Activated CD4-positive, CD25-positive, alpha-beta regulatory T cell (primary cell): Measurements from ENCODE around the gene DIAPH1.

ENCODE experiments used
- DNase-seq, 4 experiments: peaks; one replicate each; lab custom pipeline; 2025; lab: John Stamatoyannopoulos, UW

DIAPH1 gene

GRCh38 chr5:141560725-141561483 is 57.9 kb downstream of the DIAPH1 start:
- DNase-seq = no peak

DNA sequence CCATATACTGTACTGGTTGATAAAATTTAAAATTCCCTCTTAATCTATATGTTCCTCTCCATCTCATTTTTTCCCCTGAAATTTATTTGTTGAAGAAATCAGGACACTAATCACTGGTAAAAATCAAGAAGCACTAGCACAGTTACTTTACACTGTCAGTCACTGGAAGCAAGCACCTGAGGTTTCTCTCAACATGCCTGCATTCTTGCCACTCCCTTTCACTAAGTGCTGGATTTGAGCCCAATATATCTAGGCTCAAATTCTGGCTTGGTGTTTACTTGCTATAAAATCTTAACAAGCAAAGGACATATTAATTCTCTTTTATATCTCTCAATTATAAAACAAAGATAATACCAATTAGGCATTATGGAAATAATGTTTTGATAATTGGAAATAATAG is 58.6 kb downstream of the DIAPH1 start:
- no peak for DNase-seq

- DNase-seq = no peak
Measured at GRCh38 chr5:141559461-141559860, 59.3 kb downstream of the DIAPH1 start.

GRCh38 chr5:141558150-141558549 is 60.6 kb downstream of the DIAPH1 start:
- DNase-seq = no peak

- peak; percentile 34 to 69 (median 52) for DNase-seq
Measured at GRCh38 chr5:141557681-141558136, 61.1 kb downstream of the DIAPH1 start.

GRCh38 chr5:141547921-141548320 is 70.9 kb downstream of the DIAPH1 start:
- DNase-seq = no peak

DNA sequence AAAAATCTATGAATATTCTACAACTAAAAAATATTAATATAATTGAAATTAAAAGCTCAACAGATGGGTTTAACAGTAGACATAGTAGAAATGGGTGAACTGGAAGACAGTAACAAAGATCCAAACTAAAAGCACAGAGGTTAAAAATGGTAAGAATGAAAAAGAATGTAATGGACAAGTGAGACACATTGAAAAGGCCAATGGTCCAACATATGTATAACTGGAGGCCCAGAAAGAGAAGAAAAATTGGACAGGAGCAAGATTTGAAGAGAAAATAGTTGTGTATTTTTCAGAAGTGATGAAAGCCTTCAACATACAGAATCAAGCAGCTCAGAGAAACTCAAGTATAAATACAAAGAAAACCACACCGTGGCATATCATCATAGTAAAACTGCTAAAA is 71.3 kb downstream of the DIAPH1 start:
- no peak for DNase-seq

GRCh38 chr5:141543053-141543452 is 75.7 kb downstream of the DIAPH1 start:
- no peak for DNase-seq

GRCh38 chr5:141534492-141535213 is 84.1 kb downstream of the DIAPH1 start:
- no peak for DNase-seq

- DNase-seq = no peak
Measured at GRCh38 chr5:141533897-141534296, 84.9 kb downstream of the DIAPH1 start.

GRCh38 chr5:141532726-141533125 is 86.1 kb downstream of the DIAPH1 start:
- DNase-seq = no peak

DNA sequence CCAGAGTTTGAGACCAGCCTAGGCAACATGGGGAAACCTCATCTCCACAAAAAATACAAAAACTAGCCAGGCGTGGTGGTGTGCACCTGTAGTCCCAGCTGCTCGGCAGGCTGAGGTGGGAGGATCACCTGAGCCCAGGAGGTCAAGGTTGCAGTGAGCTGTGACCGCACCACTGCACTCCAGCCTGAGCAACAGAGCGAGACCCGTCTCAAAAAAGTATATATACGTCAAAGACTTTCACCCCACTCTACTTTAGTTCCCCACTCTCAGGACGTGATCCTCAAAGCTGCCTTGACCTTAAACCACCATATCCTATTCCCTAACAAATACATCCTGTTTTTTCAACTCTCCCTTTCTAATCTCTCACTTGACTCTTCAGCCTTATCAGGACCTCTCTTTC is 88.9 kb downstream of the DIAPH1 start:
- no peak for DNase-seq

GRCh38 chr5:141529002-141529401 is 89.8 kb downstream of the DIAPH1 start:
- no peak for DNase-seq

DNA sequence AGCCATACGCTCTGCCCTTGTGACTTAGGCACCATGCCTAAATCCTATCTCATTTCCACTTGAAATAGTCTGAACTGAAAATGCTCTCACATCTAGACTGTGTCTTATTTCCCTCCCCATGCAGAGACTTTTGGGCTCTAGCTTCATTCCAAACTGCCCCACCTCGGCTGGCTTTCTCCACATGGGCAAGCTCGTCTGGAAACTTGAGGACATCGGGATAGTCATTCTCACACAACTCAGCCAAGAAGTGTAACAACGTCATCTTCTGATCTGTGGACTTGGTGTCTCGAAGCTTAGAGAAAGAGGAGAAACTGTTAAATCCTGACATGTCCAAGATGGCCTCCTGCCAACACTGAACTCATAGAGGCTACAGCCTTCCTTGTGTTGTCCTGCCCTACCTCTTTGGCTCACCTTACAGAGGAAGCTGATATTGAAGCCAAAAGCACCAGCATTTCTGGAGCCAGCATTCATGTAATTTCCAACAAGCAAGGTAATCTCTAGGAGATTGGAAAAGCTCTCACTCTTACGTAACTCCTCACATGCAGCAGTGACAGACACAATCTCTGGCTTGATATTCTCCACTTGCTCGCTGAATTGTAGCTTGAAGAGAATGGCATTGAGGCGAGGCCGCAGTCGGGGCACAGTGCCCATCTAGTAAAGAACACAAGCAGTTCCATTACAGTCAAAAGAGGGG is 90.4 kb downstream of the DIAPH1 start:
- no peak for DNase-seq

DNA sequence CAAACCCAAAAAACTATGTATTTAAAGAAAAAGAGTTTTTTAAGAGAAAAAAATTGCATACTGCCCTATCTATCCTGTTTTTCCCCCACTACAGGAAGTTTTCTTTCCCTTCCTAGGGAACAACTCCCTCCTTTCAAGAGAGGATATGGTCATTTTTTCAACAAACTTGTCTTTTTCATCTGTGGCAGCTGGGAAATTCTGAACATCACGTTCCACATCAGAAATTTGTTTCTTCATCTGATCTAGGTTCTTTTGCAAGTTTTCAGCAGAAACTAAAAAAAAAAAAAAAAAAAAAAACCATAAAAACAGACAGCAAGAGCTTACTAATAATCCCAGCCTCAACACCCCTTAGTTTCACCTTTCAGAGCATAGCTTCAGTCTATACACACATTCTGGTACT is 91.4 kb downstream of the DIAPH1 start:
- no peak for DNase-seq

DNA sequence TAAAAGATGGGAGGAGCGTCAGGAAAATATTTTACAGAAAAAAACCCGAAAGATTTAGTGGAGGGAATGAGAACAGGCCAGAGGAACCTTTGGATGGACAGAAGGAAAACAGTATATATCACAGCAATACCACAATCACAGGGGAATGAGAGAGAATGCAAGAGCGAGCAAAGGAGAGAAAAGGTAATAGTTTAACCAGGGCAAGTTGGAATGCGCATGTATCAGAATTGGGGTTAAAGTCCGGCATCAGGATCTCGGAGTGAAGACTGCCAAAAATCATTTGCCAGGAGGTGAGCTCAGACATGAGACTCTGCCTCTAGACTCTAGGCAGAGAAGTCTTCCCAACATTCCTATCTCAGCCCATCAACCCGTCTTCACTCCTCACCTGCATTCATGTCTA is 93.1 kb downstream of the DIAPH1 start:
- DNase-seq = no peak

GRCh38 chr5:141524604-141525597 is 93.9 kb downstream of the DIAPH1 start:
- peak; percentile 7 to 23 (median 14) for DNase-seq

GRCh38 chr5:141523991-141524390 is 94.8 kb downstream of the DIAPH1 start:
- no peak for DNase-seq

GRCh38 chr5:141522301-141522700 is 96.5 kb downstream of the DIAPH1 start:
- DNase-seq = no peak

DNA sequence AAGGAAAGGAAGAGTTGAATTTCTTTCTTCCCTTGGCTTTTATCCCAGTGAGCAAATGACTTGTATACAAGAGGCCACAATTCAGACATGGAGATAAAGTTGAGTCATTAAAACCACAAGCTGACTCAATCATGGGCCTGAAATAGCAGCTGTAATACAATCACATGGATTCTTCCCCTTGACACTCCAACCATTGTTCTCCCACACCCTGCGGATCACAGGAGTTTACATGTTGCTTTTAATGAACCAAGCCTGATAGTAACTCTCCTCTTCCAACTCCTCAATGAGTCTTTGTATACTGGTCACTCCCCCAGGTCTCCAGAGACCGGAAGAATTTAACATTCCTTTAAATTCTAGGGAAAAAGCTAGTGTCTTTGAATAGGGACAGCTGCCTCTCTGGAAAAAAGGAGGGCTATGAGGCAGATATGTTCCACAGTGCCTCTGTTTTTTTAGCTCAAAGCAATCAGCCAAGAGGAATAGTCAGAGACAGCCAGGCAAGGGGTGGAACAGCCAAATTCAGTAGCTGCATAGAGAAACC is 97.5 kb downstream of the DIAPH1 start:
- DNase-seq = no peak
